Osteoblast (primary cell): ENCODE measurements around the gene SHISA7. TPM values are rescaled to one million over a fixed set of nuclear protein-coding genes. Genes with fewer than 3 reads are reported as not detected.

Source experiments
- DNase-seq: peaks from one replicate; pipeline ENCODE4 v3.0.0; 2011; ENCODE audit warnings: low spot score, mixed read lengths; ENCODE audit not compliant: insufficient read length; ENCODE audit errors: missing footprints
- H2AFZ ChIP-seq: 2 replicates; pipeline ENCODE4 v1.6.0; 2011; ENCODE audit warnings: mild to moderate bottlenecking, low read length
- H3K27ac ChIP-seq: 2 replicates; pipeline ENCODE4 v1.5.1; 2011; ENCODE audit warnings: mild to moderate bottlenecking, low read depth, low read length, moderate library complexity
- H3K27me3 ChIP-seq: 2 replicates; pipeline ENCODE4 v1.6.0; 2012; ENCODE audit warnings: mild to moderate bottlenecking, control low read depth, inconsistent platforms, low read length, moderate library complexity; ENCODE audit not compliant: insufficient read depth
- H3K36me3 ChIP-seq: 2 replicates; pipeline ENCODE4 v1.5.1; 2011; ENCODE audit warnings: mild to moderate bottlenecking, low read length, control low read depth, moderate library complexity; ENCODE audit not compliant: insufficient read depth
- H3K4me1 ChIP-seq: 2 replicates; pipeline ENCODE4 v1.5.1; 2011; ENCODE audit warnings: mild to moderate bottlenecking, low read length, control low read depth, moderate library complexity; ENCODE audit not compliant: insufficient read depth
- H3K4me2 ChIP-seq: 2 replicates; pipeline ENCODE4 v1.6.0; 2011; ENCODE audit warnings: mild to moderate bottlenecking, low read length; ENCODE audit not compliant: insufficient read depth
- H3K4me3 ChIP-seq: fragments of 200-600 bp; sonication (generic); 3 replicates; pipeline ENCODE4 v1.5.1; 2012; ENCODE audit warnings: mild to moderate bottlenecking, low read length, inconsistent platforms; ENCODE audit not compliant: insufficient read depth
- H3K79me2 ChIP-seq: 2 replicates; pipeline ENCODE4 v1.6.0; 2012; ENCODE audit warnings: mild to moderate bottlenecking, low read length, control low read depth, inconsistent platforms; ENCODE audit not compliant: insufficient read depth
- H3K9me3 ChIP-seq: 2 replicates; pipeline ENCODE4 v1.5.1; 2011; ENCODE audit warnings: low read depth, low read length, control low read depth
- H4K20me1 ChIP-seq: 2 replicates; pipeline ENCODE4 v1.6.0; 2012; ENCODE audit warnings: mild to moderate bottlenecking, low read length, control low read depth; ENCODE audit not compliant: insufficient read depth
- total RNA-seq: library from RNA; depleted of rRNA; stranded (reverse); fragments of >200 nt; gene quantifications from 2 replicates; pipeline ENCODE4 v1.2.3, GENCODE V29; 2012
- TF ChIP-seq, protein P1 (sequence below): IDR thresholded peaks from 2 replicates; pipeline ENCODE4 v1.5.1; 2011; ENCODE audit warnings: mild to moderate bottlenecking, low read depth, low read length, moderate library complexity; ENCODE audit errors: extremely low read depth

SHISA7 gene
- total RNA-seq, 1 donor, result not detected

GRCh38 chr19:55466241-55466614 lies 23.1 kb upstream of the SHISA7 start:
- Histone ChIP-seq H4K20me1 (no peaks in the 10 kb centered on the region), H3K27me3 (no peaks in the 10 kb centered on the region), H3K4me2 (no peak overlapping the region), H3K36me3 (no peaks in the 10 kb centered on the region), H3K4me3 (no peak overlapping the region), H3K9me3 (no peaks in the 10 kb centered on the region), H3K79me2 (peaks cover 1% of the 10 kb centered on the region), H2AFZ (no peak overlapping the region), H3K4me1 (peaks cover 18% of the 10 kb centered on the region), H3K27ac (no peak overlapping the region)
- DNase-seq, result no peak
- TF ChIP-seq, protein P1, sequence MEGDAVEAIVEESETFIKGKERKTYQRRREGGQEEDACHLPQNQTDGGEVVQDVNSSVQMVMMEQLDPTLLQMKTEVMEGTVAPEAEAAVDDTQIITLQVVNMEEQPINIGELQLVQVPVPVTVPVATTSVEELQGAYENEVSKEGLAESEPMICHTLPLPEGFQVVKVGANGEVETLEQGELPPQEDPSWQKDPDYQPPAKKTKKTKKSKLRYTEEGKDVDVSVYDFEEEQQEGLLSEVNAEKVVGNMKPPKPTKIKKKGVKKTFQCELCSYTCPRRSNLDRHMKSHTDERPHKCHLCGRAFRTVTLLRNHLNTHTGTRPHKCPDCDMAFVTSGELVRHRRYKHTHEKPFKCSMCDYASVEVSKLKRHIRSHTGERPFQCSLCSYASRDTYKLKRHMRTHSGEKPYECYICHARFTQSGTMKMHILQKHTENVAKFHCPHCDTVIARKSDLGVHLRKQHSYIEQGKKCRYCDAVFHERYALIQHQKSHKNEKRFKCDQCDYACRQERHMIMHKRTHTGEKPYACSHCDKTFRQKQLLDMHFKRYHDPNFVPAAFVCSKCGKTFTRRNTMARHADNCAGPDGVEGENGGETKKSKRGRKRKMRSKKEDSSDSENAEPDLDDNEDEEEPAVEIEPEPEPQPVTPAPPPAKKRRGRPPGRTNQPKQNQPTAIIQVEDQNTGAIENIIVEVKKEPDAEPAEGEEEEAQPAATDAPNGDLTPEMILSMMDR, result no peak

GRCh38 chr19:55465460-55466240 lies 22.6 kb upstream of the SHISA7 start:
- Histone ChIP-seq H2AFZ (no peak overlapping the region), H3K9me3 (no peaks in the 10 kb centered on the region), H3K4me1 (peaks cover 21% of the 10 kb centered on the region), H3K36me3 (no peaks in the 10 kb centered on the region), H3K4me2 (no peak overlapping the region), H4K20me1 (no peaks in the 10 kb centered on the region), H3K79me2 (peaks cover 3% of the 10 kb centered on the region), H3K27me3 (no peaks in the 10 kb centered on the region), H3K4me3 (no peak overlapping the region), H3K27ac (no peak overlapping the region)
- TF ChIP-seq, protein P1, result no peak
- DNase-seq, result no peak

DNA sequence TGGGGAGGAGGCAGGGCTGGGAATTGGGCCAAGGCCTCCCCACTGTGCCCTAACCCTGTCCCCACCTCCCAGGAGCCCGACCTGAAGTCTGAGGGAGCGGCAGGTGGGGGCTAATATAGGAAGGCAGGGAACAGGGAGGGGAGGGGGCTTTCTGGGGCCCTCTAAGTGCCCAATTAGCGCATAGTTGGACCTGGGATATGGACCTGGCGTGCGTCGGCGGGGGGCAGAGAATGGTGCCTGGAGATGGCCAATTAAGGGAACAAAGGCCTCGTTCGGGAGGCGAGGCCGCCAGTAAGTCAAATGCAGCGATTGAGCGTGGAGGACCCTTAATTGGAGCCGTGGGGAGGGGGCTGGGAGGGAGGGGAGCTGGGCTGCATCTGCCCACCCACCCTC lies 21.6 kb upstream of the SHISA7 start, which contains the start of gene C19orf85:
C19orf85 (minus strand) TSS at position 90 of the 393 bp plus-strand sequence. CDS start 197 bp downstream, outside the sequence.
- Histone ChIP-seq H3K27me3 (no peaks in the 10 kb centered on the region), H3K4me2 (no peak within 1 kb of the TSS), H3K4me3 (no peak within 1 kb of the TSS), H4K20me1 (no peaks in the 10 kb centered on the region), H3K36me3 (no peaks in the 10 kb centered on the region), H3K27ac (no peak within 1 kb of the TSS), H2AFZ (no peak within 1 kb of the TSS), H3K79me2 (peaks cover 7% of the 10 kb centered on the region), H3K4me1 (peaks cover 30% of the 10 kb centered on the region), H3K9me3 (no peaks in the 10 kb centered on the region)
- no peak for DNase-seq
- TF ChIP-seq, protein P1, result no peak

GRCh38 chr19:55464039-55464661 lies 21.1 kb upstream of the SHISA7 start:
- Histone ChIP-seq H3K4me3 (no peak overlapping the region), H4K20me1 (peaks cover 4% of the 10 kb centered on the region), H2AFZ (no peak overlapping the region), H3K36me3 (no peaks in the 10 kb centered on the region), H3K79me2 (peaks cover 8% of the 10 kb centered on the region), H3K4me1 (peaks cover 30% of the 10 kb centered on the region), H3K27me3 (no peaks in the 10 kb centered on the region), H3K27ac (no peak overlapping the region), H3K4me2 (no peak overlapping the region), H3K9me3 (no peaks in the 10 kb centered on the region)
- TF ChIP-seq, protein P1, result no peak
- no peak for DNase-seq
